Measurements from ENCODE around the gene PCDHA6.
"Not testable (repeated sequence)": the region's sequence is repeated elsewhere in the genome, so short reads cannot be mapped to it uniquely, and the experiment has no call there.

The PCDHA6 gene

DNA sequence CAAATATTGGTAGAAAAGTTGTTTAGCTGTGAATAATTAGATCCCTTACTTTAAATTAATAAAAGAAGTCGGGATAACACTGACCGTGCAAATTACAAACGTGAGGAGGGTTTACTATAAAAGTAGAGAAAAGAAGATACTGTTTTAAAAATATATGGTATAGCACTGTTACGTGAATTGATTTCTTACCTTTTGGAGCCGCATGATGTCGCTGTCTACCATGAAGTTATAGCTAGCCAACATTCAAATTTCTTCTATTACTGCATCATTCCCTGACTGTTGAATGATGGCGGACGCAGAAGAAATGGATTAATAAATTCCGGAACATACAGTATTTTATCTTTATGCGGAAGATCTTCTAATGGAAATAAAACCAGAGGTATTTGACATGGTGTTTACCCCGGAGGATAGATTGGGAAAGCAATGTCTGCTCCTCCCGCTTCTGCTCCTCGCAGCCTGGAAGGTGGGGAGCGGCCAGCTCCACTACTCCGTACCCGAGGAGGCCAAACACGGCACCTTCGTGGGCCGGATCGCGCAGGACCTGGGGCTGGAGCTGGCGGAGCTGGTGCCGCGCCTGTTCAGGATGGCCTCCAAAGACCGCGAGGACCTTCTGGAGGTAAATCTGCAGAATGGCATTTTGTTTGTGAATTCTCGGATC, at the start of gene PCDHA6:
Gene PCDHA6, plus strand, starts transcription at position 257 of the 658 bp plus-strand sequence. Its CDS starts 132 bp downstream, at position 389.
- DNase-seq (ENCODE audit: low read depth in 3 of 3) = no peak

DNA sequence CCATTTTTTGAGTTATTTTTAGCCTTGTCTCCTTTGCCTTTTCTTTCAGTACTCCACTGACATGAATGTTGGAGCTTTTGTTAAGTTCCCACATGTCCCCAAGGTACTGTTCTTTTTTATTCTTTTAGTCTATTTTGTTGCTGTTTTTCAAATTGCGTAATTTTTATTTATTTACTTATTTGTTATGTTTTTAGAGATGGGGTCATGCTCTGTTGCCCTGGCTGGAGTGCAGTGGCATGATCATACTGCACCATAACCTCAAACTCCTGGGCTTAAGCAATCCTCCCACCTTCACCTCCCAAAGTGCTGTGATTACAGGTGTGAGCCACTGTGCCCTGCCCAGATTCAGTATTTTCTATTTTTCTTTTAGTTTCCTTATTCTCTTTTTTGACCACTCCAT, 47.2 kb upstream of the PCDHA6 start:
- DNase-seq (ENCODE audit: low read depth in 3 of 3) = no peak

- DNase-seq (ENCODE audit: low read depth in 3 of 3) = no peak
Measured at GRCh38 chr5:140785905-140786686, 41.7 kb upstream of the PCDHA6 start, which contains the start of gene PCDHA1. Gene PCDHA1 (plus strand): TSS chr5:140786140.

- not testable (repeated sequence) for DNase-seq (ENCODE audit: low read depth in 3 of 3)
Measured at GRCh38 chr5:140787422-140787821, 40.3 kb upstream of the PCDHA6 start.

GRCh38 chr5:140787849-140788504, 39.8 kb upstream of the PCDHA6 start:
- not testable (repeated sequence) for DNase-seq (ENCODE audit: low read depth in 3 of 3)

DNA sequence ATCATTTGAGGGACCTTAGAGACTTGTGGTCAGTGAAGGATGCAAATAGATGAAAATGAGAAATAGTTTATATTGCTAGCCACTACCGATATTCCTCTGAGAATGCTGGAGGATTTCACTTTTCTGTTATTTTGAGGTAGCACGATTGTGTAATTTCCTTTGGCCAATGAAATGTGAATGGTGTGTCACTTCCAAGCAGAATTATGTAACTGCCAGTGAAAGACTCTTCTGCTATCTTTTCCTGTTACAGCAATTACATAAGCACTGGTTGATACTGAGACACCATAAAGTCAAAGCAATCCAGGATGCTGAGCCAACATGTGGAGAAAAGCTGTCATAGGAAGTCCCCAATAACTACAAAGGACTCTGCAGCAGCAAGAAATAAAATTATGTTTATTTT, 36.7 kb upstream of the PCDHA6 start:
- DNase-seq (ENCODE audit: low read depth in 3 of 3) = no peak

- DNase-seq (ENCODE audit: low read depth in 3 of 3) = no peak
Measured at GRCh38 chr5:140794595-140795258, 33.0 kb upstream of the PCDHA6 start, which contains the start of gene PCDHA2. Gene PCDHA2 (plus strand): TSS chr5:140794852.

GRCh38 chr5:140795259-140795641, 32.5 kb upstream of the PCDHA6 start:
- DNase-seq (ENCODE audit: low read depth in 3 of 3) = no peak

GRCh38 chr5:140796072-140796717, 31.6 kb upstream of the PCDHA6 start:
- DNase-seq (ENCODE audit: low read depth in 3 of 3) = not testable (repeated sequence)

GRCh38 chr5:140796718-140797095, 31.1 kb upstream of the PCDHA6 start:
- DNase-seq (ENCODE audit: low read depth in 3 of 3) = no peak

- no peak for DNase-seq (ENCODE audit: low read depth in 3 of 3)
Measured at GRCh38 chr5:140800816-140801493, 26.8 kb upstream of the PCDHA6 start, which contains the start of gene PCDHA3. Gene PCDHA3 (plus strand): TSS chr5:140801057.

DNA sequence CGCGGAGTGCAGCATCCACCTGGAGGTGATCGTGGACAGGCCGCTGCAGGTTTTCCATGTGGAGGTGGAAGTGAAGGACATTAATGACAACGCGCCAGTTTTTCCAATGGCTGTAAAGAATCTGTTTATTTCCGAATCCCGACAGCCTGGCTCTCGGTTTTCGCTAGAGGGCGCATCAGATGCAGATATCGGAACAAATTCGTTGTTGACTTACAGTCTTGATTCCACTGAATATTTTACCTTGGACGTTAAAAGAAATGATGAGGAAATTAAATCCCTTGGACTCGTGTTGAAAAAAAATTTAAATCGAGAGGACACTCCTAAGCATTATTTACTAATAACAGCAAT, 26.3 kb upstream of the PCDHA6 start:
- DNase-seq (ENCODE audit: low read depth in 3 of 3) = no peak

- DNase-seq (ENCODE audit: low read depth in 3 of 3) = not testable (repeated sequence)
Measured at GRCh38 chr5:140802381-140802780, 25.4 kb upstream of the PCDHA6 start.

GRCh38 chr5:140802781-140803271, 24.9 kb upstream of the PCDHA6 start:
- no peak for DNase-seq (ENCODE audit: low read depth in 3 of 3)

DNA sequence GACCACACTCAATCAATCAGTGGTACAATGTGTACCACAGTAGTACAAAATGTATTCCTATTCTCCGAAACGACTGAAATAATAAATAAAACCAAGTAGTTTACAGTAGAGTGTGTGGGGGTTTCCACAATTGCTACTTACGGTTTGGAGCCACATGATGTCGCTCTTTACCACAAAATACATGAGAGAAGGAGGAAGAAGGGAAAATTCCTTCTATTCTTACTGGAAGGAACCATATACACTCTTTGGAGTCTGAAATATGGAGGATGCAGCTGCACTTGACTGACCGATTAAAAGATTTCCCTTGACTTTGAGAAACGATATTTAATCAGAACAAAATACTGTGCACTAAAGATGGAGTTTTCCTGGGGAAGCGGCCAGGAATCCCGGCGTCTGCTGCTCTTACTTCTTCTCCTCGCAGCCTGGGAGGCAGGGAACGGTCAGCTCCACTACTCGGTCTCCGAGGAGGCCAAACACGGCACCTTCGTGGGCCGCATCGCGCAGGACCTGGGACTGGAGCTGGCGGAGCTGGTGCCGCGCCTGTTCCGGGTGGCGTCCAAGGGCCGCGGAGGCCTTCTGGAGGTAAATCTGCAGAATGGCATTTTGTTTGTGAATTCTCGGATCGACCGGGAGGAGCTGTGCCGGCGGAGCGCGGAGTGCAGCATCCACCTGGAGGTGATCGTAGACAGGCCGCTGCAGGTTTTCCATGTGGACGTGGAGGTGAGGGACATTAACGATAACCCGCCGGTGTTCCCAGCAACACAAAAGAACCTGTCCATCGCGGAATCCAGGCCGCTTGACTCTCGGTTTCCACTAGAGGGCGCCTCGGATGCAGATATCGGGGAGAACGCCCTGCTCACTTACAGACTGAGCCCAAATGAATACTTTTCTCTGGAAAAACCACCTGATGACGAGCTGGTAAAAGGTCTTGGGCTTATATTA, 20.7 kb upstream of the PCDHA6 start, which contains the start of gene PCDHA4:
Gene PCDHA4, plus strand, starts transcription at position 235 of the 942 bp plus-strand sequence.
- peak in 1 of 3 experiments; percentile 29 for DNase-seq (ENCODE audit: low read depth in 3 of 3)

GRCh38 chr5:140808241-140808888, 19.4 kb upstream of the PCDHA6 start:
- DNase-seq (ENCODE audit: low read depth in 3 of 3) = not testable (repeated sequence)

- no peak for DNase-seq (ENCODE audit: low read depth in 3 of 3)
Measured at GRCh38 chr5:140808889-140809291, 18.9 kb upstream of the PCDHA6 start.

GRCh38 chr5:140821375-140822280, 6.1 kb upstream of the PCDHA6 start, which contains the start of gene PCDHA5:
Gene PCDHA5 (plus strand): TSS chr5:140821613.
- DNase-seq (ENCODE audit: low read depth in 3 of 3) = peak in 1 of 3 experiments; percentile 28
